Measurements from ENCODE around the gene DSN1. TPM values are rescaled to one million over a fixed set of nuclear protein-coding genes. Genes with fewer than 3 reads are reported as not detected.

Gene DSN1
- polyA plus RNA-seq, 1 donor (not counting 4 experiments of a cell fraction or from before 2014, with no cell fraction given) = 12.7 TPM

GRCh38 chr20:36818185-36818584 is 44.6 kb upstream of the DSN1 start:
- no peaks in the 10 kb centered on the region for H4K20me1 ChIP-seq (ENCODE audit: control insufficient read depth, extremely low read depth, insufficient read depth, low read length)
- H3K27me3 ChIP-seq (ENCODE audit: control insufficient read depth, extremely low read depth, insufficient read depth, low read length) = no peaks in the 10 kb centered on the region
- DNase-seq (ENCODE audit: low read depth, low spot score) (no peak), FAIRE-seq (no peak)
- no peak overlapping the region for H3K4me3 ChIP-seq (ENCODE audit: control insufficient read depth in 2 of 3, extremely low read depth in 1 of 3, insufficient read depth in 2 of 3, low read depth in 1 of 3, low read length in 3 of 3)
- no peak overlapping the region for H3K27ac ChIP-seq (ENCODE audit: control insufficient read depth, insufficient read depth, low read length)
- peaks cover 31 to 39% of the 10 kb centered on the region in 2 experiments for H3K36me3 ChIP-seq (ENCODE audit: control insufficient read depth in 2 of 2, extremely low read depth in 1 of 2, insufficient read depth in 2 of 2, low read length in 2 of 2)
- no peak overlapping the region for H3K4me2 ChIP-seq (ENCODE audit: control insufficient read depth, extremely low read depth, insufficient read depth, low read depth, low read length)
- dilution Hi-C loops (cut with MboI; ENCODE audit: extremely low pct_ligation_motif_present, low sequenced_read_pairs) = no loop called here
- H2AFZ ChIP-seq (ENCODE audit: control insufficient read depth, low read length) = no peak overlapping the region
- peaks cover 7% of the 10 kb centered on the region for H3K79me2 ChIP-seq (ENCODE audit: control insufficient read depth, insufficient read depth, low read length)
- no peak for TF ChIP-seq CTCF (optimal IDR thresholded peaks at IDR 0.05 in 1 of 3, IDR thresholded peaks at IDR 0.05 in 1 of 3, conservative IDR thresholded peaks at IDR 0.05 in 1 of 3; ENCODE audit: extremely low read depth in 1 of 3, insufficient read depth in 2 of 3, low read length in 3 of 3)
- no peak for TF ChIP-seq EZH2 (IDR thresholded peaks at IDR 0.05; ENCODE audit: low read length)
- no peaks in the 10 kb centered on the region for H3K9me1 ChIP-seq (ENCODE audit: control insufficient read depth, extremely low read depth, insufficient read depth, low read length)
- H3K4me1 ChIP-seq (ENCODE audit: control insufficient read depth, extremely low read depth, insufficient read depth, low read length) = peaks cover 16% of the 10 kb centered on the region
- H3K9me3 ChIP-seq (ENCODE audit: control insufficient read depth, low read depth, low read length) = no peaks in the 10 kb centered on the region
- no peak overlapping the region for H3K9ac ChIP-seq (ENCODE audit: control insufficient read depth, extremely low read depth, insufficient read depth, low read length)

DNA sequence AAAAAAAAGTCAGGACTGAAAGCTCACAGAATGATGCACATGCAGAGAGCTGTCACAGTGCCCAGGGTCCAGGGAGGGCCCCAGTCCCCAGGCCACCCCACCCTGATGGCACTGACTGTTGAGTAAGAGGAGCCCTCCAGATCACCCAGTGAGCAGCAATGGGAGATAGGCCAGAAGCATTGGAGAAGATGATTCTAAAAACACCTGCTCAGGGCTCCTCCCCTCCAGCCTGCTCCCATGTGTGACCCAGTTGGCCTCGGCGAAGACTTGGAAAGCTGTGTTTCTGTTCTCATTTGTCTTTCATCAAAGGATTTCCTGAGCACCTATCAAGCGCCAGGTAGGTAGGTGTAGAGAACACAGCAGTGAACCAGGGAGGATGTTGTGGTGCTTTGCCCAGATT is 43.9 kb upstream of the DSN1 start:
- Histone ChIP-seq H2AFZ (ENCODE audit: control insufficient read depth, low read length) (no peak overlapping the region), H3K79me2 (ENCODE audit: control insufficient read depth, insufficient read depth, low read length) (peaks cover 13% of the 10 kb centered on the region), H3K9me3 (ENCODE audit: control insufficient read depth, low read depth, low read length) (no peaks in the 10 kb centered on the region), H3K4me3 (ENCODE audit: control insufficient read depth in 2 of 3, extremely low read depth in 1 of 3, insufficient read depth in 2 of 3, low read depth in 1 of 3, low read length in 3 of 3) (no peak overlapping the region), H4K20me1 (ENCODE audit: control insufficient read depth, extremely low read depth, insufficient read depth, low read length) (no peaks in the 10 kb centered on the region), H3K9ac (ENCODE audit: control insufficient read depth, extremely low read depth, insufficient read depth, low read length) (no peak overlapping the region), H3K9me1 (ENCODE audit: control insufficient read depth, extremely low read depth, insufficient read depth, low read length) (no peaks in the 10 kb centered on the region), H3K4me2 (ENCODE audit: control insufficient read depth, extremely low read depth, insufficient read depth, low read depth, low read length) (no peak overlapping the region), H3K27ac (ENCODE audit: control insufficient read depth, insufficient read depth, low read length) (no peak overlapping the region), H3K36me3 (ENCODE audit: control insufficient read depth in 2 of 2, extremely low read depth in 1 of 2, insufficient read depth in 2 of 2, low read length in 2 of 2) (peaks cover 36 to 40% of the 10 kb centered on the region in 2 experiments), H3K27me3 (ENCODE audit: control insufficient read depth, extremely low read depth, insufficient read depth, low read length) (no peaks in the 10 kb centered on the region), H3K4me1 (ENCODE audit: control insufficient read depth, extremely low read depth, insufficient read depth, low read length) (peaks cover 14% of the 10 kb centered on the region)
- dilution Hi-C loops (cut with MboI; ENCODE audit: extremely low pct_ligation_motif_present, low sequenced_read_pairs) = no loop called here
- no peak for TF ChIP-seq CTCF (optimal IDR thresholded peaks at IDR 0.05 in 1 of 3, IDR thresholded peaks at IDR 0.05 in 1 of 3, conservative IDR thresholded peaks at IDR 0.05 in 1 of 3; ENCODE audit: extremely low read depth in 1 of 3, insufficient read depth in 2 of 3, low read length in 3 of 3)
- no peak for TF ChIP-seq EZH2 (IDR thresholded peaks at IDR 0.05; ENCODE audit: low read length)
- FAIRE-seq = no peak
- no peak for DNase-seq (ENCODE audit: low read depth, low spot score)
